Right lung (tissue), 5 donors: ENCODE measurements around the gene POMT1. TPM values are rescaled to one million over a fixed set of nuclear protein-coding genes. Genes with fewer than 3 reads are reported as not detected.
"Not testable (repeated sequence)": the region's sequence is repeated elsewhere in the genome, so short reads cannot be mapped to it uniquely, and the experiment has no call there.

Experiments used
- DNase-seq, 2 donors: peaks; one replicate each; pipeline ENCODE4 v3.0.0-alpha.2; 2013
- polyA plus RNA-seq, 5 donors: library from polyadenylated mRNA; unstranded; fragments of 120-200 nt; gene quantifications; one replicate each; pipeline versions ENCODE4 v1.2.1 to v1.2.3, GENCODE V29; 2013; ENCODE audit warnings: inconsistent platforms in 1 of 5, low replicate concordance in 1 of 5; ENCODE audit not compliant: insufficient read length in 5 of 5, insufficient read depth in 1 of 5

The POMT1 gene
- polyA plus RNA-seq, 5 donors: 32.7 to 52.6 (median 36.0) TPM

DNA sequence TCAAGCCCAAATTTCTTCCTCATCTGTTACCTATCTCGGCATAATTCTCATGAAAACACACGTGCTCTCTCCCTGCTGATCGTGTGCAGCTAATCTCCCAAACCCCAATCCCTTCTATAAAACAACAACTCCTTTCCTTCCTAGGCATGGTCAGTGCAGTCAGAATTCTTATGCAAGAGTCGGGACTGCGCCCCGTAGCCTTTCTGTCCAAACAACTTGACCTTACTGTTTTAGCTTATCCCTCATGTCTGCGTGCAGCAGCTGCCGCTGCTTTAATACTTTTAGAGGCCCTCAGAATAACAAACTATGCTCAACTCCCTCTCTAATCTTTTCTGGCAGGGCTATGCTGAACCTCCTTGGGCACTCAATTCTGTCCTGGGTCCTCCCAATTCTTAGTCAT lies 47.7 kb downstream of the POMT1 start:
- DNase-seq: not testable (repeated sequence)

DNA sequence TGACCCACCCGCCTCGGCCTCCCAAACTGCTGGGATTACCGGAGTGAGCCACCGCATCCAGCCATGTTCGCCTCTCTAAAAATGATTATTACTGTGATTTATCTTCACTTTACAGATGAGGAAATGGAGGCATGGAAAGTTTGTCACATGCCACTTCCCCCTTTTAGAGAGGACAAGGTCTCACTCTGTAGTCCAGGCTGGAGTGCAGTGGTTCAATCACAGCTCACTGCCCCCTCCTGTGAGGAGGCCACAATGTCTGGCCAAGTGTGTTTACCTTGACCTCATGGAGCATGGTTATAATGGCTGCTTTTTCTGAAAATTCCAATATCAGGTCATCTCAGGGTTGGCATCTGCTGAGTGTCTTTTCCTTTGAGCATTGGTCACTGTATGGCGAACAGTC lies 49.3 kb downstream of the POMT1 start:
- DNase-seq: no peak

DNA sequence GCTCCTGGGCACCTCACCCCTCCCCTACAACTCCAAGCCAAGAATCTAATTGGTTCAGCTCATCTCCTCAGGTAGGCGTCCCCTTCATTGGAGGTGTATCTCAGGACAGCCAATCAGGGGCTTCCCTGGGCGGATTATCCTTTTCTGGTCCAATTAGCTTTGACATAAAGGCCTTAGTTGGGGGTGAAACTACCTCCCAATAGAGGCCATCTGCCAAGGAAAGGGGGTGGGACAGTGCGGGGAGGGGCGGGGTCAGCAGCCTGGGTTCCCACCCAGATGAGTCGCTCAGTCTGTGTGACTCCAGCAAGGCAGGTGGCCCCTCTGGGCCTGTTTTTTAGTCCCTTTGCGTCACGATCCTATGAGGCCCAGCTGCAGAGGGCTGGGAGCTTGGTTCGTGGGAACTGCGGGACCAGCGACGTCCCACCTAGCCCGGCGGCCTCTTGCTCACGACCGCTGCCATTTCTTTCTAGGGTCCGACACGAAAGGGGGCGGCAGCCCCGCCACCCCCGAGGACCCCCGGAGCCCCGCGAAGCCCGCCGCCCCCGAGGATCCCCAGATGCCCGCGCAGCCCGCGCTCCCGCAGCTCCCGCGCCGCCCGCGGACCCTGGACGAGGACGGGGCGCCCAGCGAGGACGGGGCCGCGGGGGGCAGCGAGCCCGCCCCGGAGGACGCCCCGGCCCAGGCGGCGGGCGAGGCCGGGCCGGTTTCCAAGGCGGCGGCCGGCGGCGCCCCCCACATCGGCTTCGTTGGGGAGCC lies 51.5 kb downstream of the POMT1 start:
- no peak for DNase-seq

DNA sequence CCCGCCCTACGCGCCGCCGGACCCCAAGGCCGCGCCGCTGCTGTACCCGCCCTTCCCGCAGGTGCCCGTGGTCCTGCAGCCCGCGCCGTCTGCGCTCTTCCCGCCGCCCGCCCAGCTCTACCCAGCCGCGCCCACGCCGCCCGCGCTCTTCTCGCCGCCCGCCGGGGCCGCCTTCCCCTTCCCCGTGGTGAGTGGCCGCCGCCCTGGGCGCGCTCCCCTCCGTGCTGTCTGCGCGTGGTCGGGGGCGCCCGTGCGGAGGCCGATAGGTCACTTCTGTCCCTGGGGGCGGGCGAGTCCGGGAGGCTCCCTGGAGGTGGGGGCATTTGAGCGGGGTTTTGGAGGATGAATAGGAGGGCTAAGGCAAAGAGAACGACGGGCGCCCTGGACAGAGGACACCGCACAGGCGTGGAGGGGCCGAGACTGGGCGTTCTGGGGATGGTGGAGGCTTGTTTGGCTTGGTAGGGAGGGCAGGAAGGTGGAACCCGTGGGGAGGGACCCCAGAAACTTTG lies 52.2 kb downstream of the POMT1 start:
- no peak for DNase-seq

DNA sequence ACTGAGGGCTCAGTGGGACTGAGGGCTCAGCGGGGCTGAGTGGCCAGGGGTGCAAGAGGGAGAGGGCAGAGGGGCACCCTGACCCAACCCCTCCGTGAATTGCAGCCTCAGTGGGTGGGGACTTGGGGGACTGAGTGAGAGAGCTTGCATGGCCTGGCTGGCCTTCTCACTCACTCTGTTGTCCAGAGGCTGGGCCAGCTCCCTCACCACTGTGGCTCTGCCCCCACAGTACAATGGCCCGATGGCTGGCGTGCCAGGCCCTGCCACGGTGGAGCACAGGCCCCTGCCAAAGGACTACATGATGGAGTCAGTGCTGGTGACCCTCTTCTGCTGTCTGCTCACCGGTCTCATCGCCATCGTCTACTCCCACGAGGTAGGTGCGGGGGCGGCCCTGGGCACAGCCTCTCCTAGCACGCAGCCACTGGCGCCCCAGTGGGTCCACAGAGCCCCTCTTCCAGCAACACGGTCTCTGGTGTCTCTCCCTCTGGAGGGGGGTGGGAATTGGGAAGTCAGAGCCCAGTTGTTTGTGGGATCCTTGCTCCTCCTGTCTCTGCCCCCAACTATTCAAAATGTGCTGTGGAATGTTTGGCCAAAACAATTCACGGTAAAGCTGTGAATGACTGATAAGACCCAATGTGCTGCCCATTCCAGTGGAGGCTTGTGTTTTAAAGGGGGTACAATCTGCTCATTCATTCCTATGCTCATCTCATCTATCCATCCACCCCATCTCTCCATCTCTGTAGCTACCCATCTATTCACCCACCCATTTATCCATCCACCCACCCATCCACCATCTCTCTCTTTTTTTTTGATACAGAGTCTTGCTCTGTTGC lies 53.3 kb downstream of the POMT1 start:
- DNase-seq: no peak

DNA sequence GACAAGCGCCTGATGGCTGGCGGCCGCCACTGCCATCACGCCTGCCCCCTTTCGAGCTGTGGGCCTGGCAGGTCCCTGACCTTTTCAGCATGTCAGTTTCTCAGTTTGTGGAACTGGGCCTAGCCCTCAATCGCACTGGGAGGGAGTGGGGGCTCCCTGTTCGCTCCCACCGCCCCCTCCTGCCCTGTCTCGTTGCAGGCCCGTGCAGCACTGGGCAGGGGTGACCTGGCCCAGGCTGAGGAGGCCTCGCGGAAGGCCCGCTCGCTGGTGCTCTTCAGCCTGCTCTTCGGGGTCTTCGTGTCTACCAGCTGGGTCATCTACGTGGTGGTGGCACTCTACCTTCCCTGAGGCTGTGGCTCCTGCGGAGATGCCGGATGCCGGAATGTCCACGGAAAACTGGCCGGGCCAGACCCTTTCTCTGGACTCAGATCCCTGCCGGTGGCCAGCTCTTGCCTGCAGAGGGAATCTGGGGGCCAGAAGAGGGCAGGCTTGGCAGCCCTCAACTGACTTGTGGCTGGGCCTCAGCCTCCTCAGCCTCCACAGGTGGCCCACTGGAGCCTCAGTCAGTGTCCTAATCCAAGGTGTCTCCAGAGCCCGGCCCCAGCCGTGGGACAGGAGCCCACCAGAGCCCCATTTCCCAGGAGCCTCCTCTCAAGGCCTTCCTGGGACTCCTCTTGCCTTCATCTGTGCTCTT lies 55.3 kb downstream of the POMT1 start:
- no peak for DNase-seq

DNA sequence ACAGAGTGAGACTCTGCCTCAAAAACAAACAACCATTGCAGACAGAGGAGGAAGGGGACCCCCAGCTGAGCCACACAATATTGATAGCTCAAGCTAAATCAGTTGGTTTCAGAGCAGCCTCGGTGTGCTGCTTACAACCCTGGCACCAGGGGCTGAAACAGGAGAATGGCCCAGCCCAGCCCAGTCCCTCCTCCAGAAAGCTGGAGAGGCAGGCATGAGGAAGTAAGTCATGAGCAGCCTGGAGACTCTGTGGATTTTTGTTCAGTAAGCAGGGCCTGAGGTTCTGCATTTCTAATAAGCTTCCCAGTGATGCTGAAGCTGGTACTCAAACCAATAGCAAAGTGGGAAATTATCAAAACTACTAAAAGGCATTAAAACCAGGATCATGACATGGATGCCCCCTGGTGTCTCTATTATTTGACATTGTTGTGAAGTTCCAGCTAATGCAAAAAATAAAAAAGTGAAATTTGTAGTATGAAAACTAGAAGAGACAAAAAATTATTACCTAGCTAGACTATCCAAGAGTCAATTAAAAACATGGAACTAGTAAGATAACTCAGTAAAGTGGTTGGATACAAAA lies 56.8 kb downstream of the POMT1 start:
- DNase-seq: no peak

DNA sequence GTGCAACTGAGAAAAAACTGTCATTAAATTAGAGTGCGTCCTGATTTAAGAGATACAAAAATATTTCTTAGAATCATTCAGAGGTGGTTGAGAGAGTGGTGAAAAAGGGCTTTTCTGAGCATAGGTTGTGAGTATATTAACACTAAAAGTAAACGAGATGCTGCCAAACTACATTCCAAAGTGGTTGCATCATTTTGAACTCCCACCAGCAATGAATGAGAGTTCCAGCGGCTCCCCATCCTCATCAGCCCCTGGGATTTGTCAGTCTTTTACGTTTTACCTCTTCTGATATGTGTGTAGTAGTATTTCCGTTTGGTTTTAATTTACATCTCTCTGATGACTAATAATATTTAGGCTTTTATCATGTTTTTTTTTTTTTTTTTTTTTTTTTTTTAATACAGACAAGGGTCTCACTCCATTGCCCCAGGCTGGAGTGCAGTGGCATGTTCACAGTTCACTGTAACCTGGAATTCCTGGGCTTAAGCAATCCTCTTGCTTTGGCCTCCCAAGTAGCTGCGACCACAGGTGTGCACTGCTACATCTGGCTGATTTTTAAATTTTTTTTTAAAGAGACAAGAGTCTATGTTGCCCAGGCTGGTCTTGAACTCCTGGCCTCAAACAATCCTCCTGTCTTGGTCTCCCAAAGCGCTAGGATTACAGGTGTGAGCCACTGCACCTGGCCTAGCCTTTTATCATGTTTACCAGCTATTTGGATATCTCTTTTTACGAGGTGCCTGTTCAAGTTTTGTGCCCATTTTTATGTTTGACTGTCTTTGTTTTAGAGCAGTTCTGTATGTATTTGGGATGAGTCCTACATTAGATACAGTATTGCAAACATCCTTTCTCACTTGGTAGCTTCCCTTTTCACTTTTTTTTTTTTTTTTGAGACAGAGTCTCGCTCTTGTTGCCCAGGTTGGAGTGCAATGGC lies 59.6 kb downstream of the POMT1 start:
- DNase-seq: no peak

DNA sequence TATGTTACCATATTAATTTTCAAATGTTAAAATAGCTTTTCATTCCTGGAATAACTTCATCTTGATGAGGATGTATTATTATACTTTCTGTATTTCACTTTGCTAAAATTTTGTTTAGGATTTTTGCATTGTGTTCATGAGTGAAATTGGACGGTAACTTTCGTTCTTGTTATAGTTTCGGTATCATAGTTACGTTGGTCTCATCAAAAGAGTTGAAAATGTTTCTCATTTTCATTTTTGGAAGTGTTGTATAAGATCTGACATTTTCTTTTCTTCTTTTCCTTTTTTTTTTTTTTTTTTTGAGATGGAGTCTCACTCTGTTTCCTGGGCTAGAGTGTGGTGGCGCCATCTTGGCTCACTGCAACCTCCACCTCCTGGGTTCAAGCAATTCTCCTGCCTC lies 62.7 kb downstream of the POMT1 start:
- DNase-seq: no peak

DNA sequence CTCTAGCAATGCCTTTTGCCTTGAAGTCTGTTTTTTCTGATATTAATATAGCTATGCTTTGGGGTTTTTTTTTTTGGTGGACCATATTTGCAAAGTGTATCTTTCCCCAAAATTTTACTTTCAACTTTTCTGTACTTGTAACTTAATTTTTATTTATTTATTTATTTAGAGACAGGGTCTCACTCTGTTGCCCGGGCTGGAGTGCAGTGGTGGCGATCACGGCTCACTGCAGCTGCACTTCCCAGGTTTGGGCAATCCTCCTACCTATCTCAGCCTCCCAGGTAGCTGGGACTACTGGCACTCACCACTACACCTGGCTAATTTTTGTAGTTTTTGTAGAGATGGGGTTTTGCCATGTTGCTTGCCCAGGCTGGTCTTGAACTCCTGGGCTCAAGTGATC lies 63.4 kb downstream of the POMT1 start:
- no peak for DNase-seq

DNA sequence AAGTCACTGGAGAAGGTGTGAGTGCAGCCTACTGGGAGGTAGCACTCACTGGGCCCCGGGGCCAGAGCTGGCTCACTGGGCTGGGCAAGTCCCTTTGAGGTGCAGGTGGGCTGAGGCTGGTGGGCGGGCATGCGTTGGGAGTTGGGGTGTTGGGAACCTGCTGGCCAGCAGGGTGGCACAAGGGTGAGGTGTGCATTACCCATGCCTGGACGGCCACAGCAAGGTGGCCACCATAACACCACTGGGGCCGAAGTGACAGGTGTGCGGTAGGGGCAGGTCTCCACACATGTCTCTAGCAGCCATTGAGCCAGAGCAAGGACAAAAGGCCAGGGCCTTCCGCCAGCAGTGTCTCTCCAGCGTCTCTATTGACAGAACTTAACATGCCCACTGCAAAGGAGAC lies 65.2 kb downstream of the POMT1 start:
- DNase-seq: no peak

Other genes starting within 250 kb of the POMT1 start
- 1 to 10 TPM; 3.8 to 8.2 (median 5.3) TPM for gene FAM78A, start 226.4 kb upstream of the POMT1 start, polyA plus RNA-seq
- gene PLPP7, start 213.2 kb upstream of the POMT1 start, polyA plus RNA-seq: 1 to 10 TPM in 2 of 5 donors, under 1 TPM in 3; 0.76 to 3.5 (median 0.91) TPM
- gene PRRC2B, start 108.8 kb upstream of the POMT1 start, polyA plus RNA-seq: 100 to 1,000 TPM; 137 to 191 (median 164) TPM
- 10 to 100 TPM; 26.2 to 31.5 (median 30.2) TPM for gene UCK1, start 28.3 kb downstream of the POMT1 start, polyA plus RNA-seq
- 1 to 10 TPM; 4.1 to 9.8 (median 8.2) TPM for gene PRRT1B, start 42.6 kb downstream of the POMT1 start, polyA plus RNA-seq
- gene RAPGEF1, start 237.2 kb downstream of the POMT1 start, polyA plus RNA-seq: 10 to 100 TPM; 35.6 to 44.8 (median 40.5) TPM